ENCODE results near the gene NFIX.

DNA sequence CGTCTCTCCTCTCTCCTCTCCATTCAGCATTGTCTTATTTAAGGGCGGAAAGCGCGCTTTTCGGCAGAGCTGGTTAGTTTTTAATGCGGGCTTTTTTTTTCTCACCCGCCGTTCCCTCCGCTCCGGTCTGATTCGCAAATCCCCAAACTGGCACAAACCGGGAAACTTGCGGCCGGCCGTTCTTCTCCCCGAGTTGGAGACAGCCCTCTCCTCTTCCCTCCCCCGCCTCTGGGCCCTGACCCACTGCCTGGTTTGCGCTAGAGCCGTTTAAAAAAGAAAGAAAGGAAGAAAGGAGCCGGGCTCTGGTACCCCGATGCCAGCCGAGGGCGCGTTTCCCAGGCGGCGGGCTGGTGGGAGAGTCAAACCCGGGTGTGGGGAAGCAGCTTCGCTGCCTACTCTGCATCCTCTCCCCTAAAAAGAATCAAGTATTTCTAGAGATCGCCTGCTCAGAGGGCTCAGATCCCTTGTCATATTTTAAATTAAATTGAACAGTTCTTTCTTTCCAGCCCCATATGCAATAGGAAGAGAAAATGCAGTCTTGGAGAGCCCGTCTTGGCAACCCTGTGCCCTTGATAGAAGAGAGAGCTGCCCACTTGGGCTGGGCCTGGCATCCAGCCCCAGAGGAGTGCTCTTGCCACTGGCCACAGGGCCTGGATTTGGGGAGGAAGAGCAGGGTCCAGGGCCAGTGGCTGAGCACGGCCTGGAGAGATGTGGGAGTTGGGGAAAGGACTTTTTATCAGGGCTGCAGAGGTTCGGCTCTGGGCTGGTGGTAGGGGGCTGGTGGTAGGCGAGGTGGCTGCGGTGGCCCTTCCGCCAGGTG lies 19.0 kb downstream of the NFIX start:
- TF ChIP-seq DDX20 (tag; IDR thresholded peaks at IDR 0.05; ENCODE audit: low read depth) = no peak
- TF ChIP-seq CTCF (IDR thresholded peaks at IDR 0.05 in 2 of 3, conservative IDR thresholded peaks at IDR 0.05 in 1 of 3; ENCODE audit: insufficient read depth in 2 of 3, low read depth in 1 of 3, low read length in 3 of 3) = no peak
- TF ChIP-seq GTF2E2 (tag; IDR thresholded peaks at IDR 0.05) = no peak
- TF ChIP-seq ILK (tag; IDR thresholded peaks at IDR 0.05; ENCODE audit: borderline replicate concordance, low read depth) = no peak
- TF ChIP-seq TAL1 (IDR thresholded peaks at IDR 0.05) = no peak
- TF ChIP-seq HMGXB4 (CRISPR knock-in tag; IDR thresholded peaks at IDR 0.05) = no peak
- TF ChIP-seq, protein P1, sequence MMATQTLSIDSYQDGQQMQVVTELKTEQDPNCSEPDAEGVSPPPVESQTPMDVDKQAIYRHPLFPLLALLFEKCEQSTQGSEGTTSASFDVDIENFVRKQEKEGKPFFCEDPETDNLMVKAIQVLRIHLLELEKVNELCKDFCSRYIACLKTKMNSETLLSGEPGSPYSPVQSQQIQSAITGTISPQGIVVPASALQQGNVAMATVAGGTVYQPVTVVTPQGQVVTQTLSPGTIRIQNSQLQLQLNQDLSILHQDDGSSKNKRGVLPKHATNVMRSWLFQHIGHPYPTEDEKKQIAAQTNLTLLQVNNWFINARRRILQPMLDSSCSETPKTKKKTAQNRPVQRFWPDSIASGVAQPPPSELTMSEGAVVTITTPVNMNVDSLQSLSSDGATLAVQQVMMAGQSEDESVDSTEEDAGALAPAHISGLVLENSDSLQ (IDR thresholded peaks at IDR 0.05) = no peak
- TF ChIP-seq IRF1 (CRISPR knock-in tag; IDR thresholded peaks at IDR 0.05; ENCODE audit: borderline replicate concordance) = no peak
- TF ChIP-seq KAT2B (IDR thresholded peaks at IDR 0.05; ENCODE audit: low read depth, low read length) = no peak
